Measurements from ENCODE around the gene NCMAP. TPM values are rescaled to one million over a fixed set of nuclear protein-coding genes. Genes with fewer than 3 reads are reported as not detected.
"Not testable (repeated sequence)": the region's sequence is repeated elsewhere in the genome, so short reads cannot be mapped to it uniquely, and the experiment has no call there.

Gene NCMAP
- polyA plus RNA-seq, 1 donor (not counting 4 experiments of a cell fraction or from before 2014, with no cell fraction given) = 0.05 TPM

GRCh38 chr1:24547195-24547594 lies 8.7 kb upstream of the NCMAP start:
- no peaks in the 10 kb centered on the region for H4K20me1 ChIP-seq (ENCODE audit: control insufficient read depth, extremely low read depth, insufficient read depth, low read length)
- peaks cover 23% of the 10 kb centered on the region for H3K4me1 ChIP-seq (ENCODE audit: control insufficient read depth, extremely low read depth, insufficient read depth, low read length)
- no peak overlapping the region for H3K9ac ChIP-seq (ENCODE audit: control insufficient read depth, extremely low read depth, insufficient read depth, low read length)
- H3K4me3 ChIP-seq (ENCODE audit: control insufficient read depth in 2 of 3, extremely low read depth in 1 of 3, insufficient read depth in 2 of 3, low read depth in 1 of 3, low read length in 3 of 3) = no peak overlapping the region
- no peak overlapping the region for H2AFZ ChIP-seq (ENCODE audit: control insufficient read depth, low read length)
- H3K9me1 ChIP-seq (ENCODE audit: control insufficient read depth, extremely low read depth, insufficient read depth, low read length) = no peaks in the 10 kb centered on the region
- no peaks in the 10 kb centered on the region for H3K36me3 ChIP-seq (ENCODE audit: control insufficient read depth in 2 of 2, extremely low read depth in 1 of 2, insufficient read depth in 2 of 2, low read length in 2 of 2)
- FAIRE-seq (no peak), DNase-seq (ENCODE audit: low read depth, low spot score) (no peak)
- H3K79me2 ChIP-seq (ENCODE audit: control insufficient read depth, insufficient read depth, low read length) = no peaks in the 10 kb centered on the region
- no peak for TF ChIP-seq EZH2 (IDR thresholded peaks at IDR 0.05; ENCODE audit: low read length)
- TF ChIP-seq, protein P1, sequence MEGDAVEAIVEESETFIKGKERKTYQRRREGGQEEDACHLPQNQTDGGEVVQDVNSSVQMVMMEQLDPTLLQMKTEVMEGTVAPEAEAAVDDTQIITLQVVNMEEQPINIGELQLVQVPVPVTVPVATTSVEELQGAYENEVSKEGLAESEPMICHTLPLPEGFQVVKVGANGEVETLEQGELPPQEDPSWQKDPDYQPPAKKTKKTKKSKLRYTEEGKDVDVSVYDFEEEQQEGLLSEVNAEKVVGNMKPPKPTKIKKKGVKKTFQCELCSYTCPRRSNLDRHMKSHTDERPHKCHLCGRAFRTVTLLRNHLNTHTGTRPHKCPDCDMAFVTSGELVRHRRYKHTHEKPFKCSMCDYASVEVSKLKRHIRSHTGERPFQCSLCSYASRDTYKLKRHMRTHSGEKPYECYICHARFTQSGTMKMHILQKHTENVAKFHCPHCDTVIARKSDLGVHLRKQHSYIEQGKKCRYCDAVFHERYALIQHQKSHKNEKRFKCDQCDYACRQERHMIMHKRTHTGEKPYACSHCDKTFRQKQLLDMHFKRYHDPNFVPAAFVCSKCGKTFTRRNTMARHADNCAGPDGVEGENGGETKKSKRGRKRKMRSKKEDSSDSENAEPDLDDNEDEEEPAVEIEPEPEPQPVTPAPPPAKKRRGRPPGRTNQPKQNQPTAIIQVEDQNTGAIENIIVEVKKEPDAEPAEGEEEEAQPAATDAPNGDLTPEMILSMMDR (optimal IDR thresholded peaks at IDR 0.05 in 1 of 3, IDR thresholded peaks at IDR 0.05 in 1 of 3, conservative IDR thresholded peaks at IDR 0.05 in 1 of 3; ENCODE audit: extremely low read depth in 1 of 3, insufficient read depth in 2 of 3, low read length in 3 of 3) = no peak
- dilution Hi-C loops (cut with MboI; ENCODE audit: extremely low pct_ligation_motif_present, low sequenced_read_pairs) = no loop called here
- H3K4me2 ChIP-seq (ENCODE audit: control insufficient read depth, extremely low read depth, insufficient read depth, low read depth, low read length) = no peak overlapping the region
- H3K27ac ChIP-seq (ENCODE audit: control insufficient read depth, insufficient read depth, low read length) = no peak overlapping the region
- no peaks in the 10 kb centered on the region for H3K9me3 ChIP-seq (ENCODE audit: control insufficient read depth, low read depth, low read length)
- H3K27me3 ChIP-seq (ENCODE audit: control insufficient read depth, extremely low read depth, insufficient read depth, low read length) = no peaks in the 10 kb centered on the region

GRCh38 chr1:24548070-24548469 lies 7.8 kb upstream of the NCMAP start:
- no peaks in the 10 kb centered on the region for H3K27me3 ChIP-seq (ENCODE audit: control insufficient read depth, extremely low read depth, insufficient read depth, low read length)
- H3K4me1 ChIP-seq (ENCODE audit: control insufficient read depth, extremely low read depth, insufficient read depth, low read length) = peaks cover 17% of the 10 kb centered on the region
- H3K4me2 ChIP-seq (ENCODE audit: control insufficient read depth, extremely low read depth, insufficient read depth, low read depth, low read length) = no peak overlapping the region
- H3K36me3 ChIP-seq (ENCODE audit: control insufficient read depth in 2 of 2, extremely low read depth in 1 of 2, insufficient read depth in 2 of 2, low read length in 2 of 2) = no peaks in the 10 kb centered on the region
- no peak overlapping the region for H3K4me3 ChIP-seq (ENCODE audit: control insufficient read depth in 2 of 3, extremely low read depth in 1 of 3, insufficient read depth in 2 of 3, low read depth in 1 of 3, low read length in 3 of 3)
- no peak overlapping the region for H3K27ac ChIP-seq (ENCODE audit: control insufficient read depth, insufficient read depth, low read length)
- H2AFZ ChIP-seq (ENCODE audit: control insufficient read depth, low read length) = no peak overlapping the region
- no peaks in the 10 kb centered on the region for H3K79me2 ChIP-seq (ENCODE audit: control insufficient read depth, insufficient read depth, low read length)
- dilution Hi-C loops (cut with MboI; ENCODE audit: extremely low pct_ligation_motif_present, low sequenced_read_pairs) = no loop called here
- H3K9me1 ChIP-seq (ENCODE audit: control insufficient read depth, extremely low read depth, insufficient read depth, low read length) = no peaks in the 10 kb centered on the region
- FAIRE-seq = no peak
- no peak overlapping the region for H3K9ac ChIP-seq (ENCODE audit: control insufficient read depth, extremely low read depth, insufficient read depth, low read length)
- DNase-seq (ENCODE audit: low read depth, low spot score) = no peak
- H3K9me3 ChIP-seq (ENCODE audit: control insufficient read depth, low read depth, low read length) = no peaks in the 10 kb centered on the region
- TF ChIP-seq, protein P1 (optimal IDR thresholded peaks at IDR 0.05 in 1 of 3, IDR thresholded peaks at IDR 0.05 in 1 of 3, conservative IDR thresholded peaks at IDR 0.05 in 1 of 3; ENCODE audit: extremely low read depth in 1 of 3, insufficient read depth in 2 of 3, low read length in 3 of 3) = no peak
- TF ChIP-seq EZH2 (IDR thresholded peaks at IDR 0.05; ENCODE audit: low read length) = no peak
- H4K20me1 ChIP-seq (ENCODE audit: control insufficient read depth, extremely low read depth, insufficient read depth, low read length) = no peaks in the 10 kb centered on the region

DNA sequence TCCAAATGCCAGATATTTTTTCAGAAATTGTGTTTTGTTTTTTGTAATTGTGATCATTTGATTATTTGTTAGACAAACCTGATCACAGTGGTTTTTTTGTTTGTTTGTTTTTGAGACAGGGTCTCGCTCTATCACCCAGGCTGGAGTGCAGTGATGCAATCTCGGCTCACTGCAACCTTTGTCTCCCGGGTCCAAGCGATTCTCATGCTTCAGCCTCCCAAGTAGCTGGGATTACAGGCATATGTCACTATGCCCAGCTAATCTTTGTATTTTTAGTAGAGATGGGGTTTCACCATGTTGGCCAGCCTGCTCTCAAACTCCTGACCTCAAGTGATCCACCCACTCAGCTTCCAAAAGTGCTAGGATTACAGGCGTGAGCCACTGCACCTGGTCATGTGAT lies 6.7 kb upstream of the NCMAP start:
- H3K9ac ChIP-seq (ENCODE audit: control insufficient read depth, extremely low read depth, insufficient read depth, low read length); FAIRE-seq; H3K4me2 ChIP-seq (ENCODE audit: control insufficient read depth, extremely low read depth, insufficient read depth, low read depth, low read length); H2AFZ ChIP-seq (ENCODE audit: control insufficient read depth, low read length); H4K20me1 ChIP-seq (ENCODE audit: control insufficient read depth, extremely low read depth, insufficient read depth, low read length); DNase-seq (ENCODE audit: low read depth, low spot score); H3K4me3 ChIP-seq (ENCODE audit: control insufficient read depth in 2 of 3, extremely low read depth in 1 of 3, insufficient read depth in 2 of 3, low read depth in 1 of 3, low read length in 3 of 3); H3K79me2 ChIP-seq (ENCODE audit: control insufficient read depth, insufficient read depth, low read length); H3K36me3 ChIP-seq (ENCODE audit: control insufficient read depth in 2 of 2, extremely low read depth in 1 of 2, insufficient read depth in 2 of 2, low read length in 2 of 2); H3K9me3 ChIP-seq (ENCODE audit: control insufficient read depth, low read depth, low read length); dilution Hi-C loops (cut with MboI; ENCODE audit: extremely low pct_ligation_motif_present, low sequenced_read_pairs); H3K9me1 ChIP-seq (ENCODE audit: control insufficient read depth, extremely low read depth, insufficient read depth, low read length); H3K27ac ChIP-seq (ENCODE audit: control insufficient read depth, insufficient read depth, low read length); H3K27me3 ChIP-seq (ENCODE audit: control insufficient read depth, extremely low read depth, insufficient read depth, low read length): not testable (repeated sequence)
- H3K4me1 ChIP-seq (ENCODE audit: control insufficient read depth, extremely low read depth, insufficient read depth, low read length) = peaks cover 10% of the 10 kb centered on the region

Data from keratinocyte (primary cell).